HG03558 (cell line): ENCODE data around the gene COL5A2.

Experiments
- ATAC-seq: cut with Tn5 transposase; IDR thresholded peaks from one replicate; pipeline ENCODE4 v1.9.1; 2021; ENCODE audit warnings: moderate number of reproducible peaks; ENCODE audit not compliant: unreplicated experiment; ENCODE audit errors: extremely low read depth

COL5A2 gene

GRCh38 chr2:189013671-189014448, 165.7 kb downstream of the COL5A2 start:
- ATAC-seq = no peak

- no peak for ATAC-seq
Observed at GRCh38 chr2:189013031-189013430, 166.5 kb downstream of the COL5A2 start.

- ATAC-seq = no peak
Observed at GRCh38 chr2:189012351-189012750, 167.2 kb downstream of the COL5A2 start.

GRCh38 chr2:189010536-189010935, 169.0 kb downstream of the COL5A2 start:
- no peak for ATAC-seq

- no peak for ATAC-seq
Observed at GRCh38 chr2:189008555-189009262, 170.9 kb downstream of the COL5A2 start.

- no peak for ATAC-seq
Observed at GRCh38 chr2:189002079-189002478, 177.5 kb downstream of the COL5A2 start.

- no peak for ATAC-seq
Observed at GRCh38 chr2:189000221-189000620, 179.3 kb downstream of the COL5A2 start.

GRCh38 chr2:188997263-188997662, 182.3 kb downstream of the COL5A2 start:
- ATAC-seq = no peak

- no peak for ATAC-seq
Observed at GRCh38 chr2:188993247-188993646, 186.3 kb downstream of the COL5A2 start.

GRCh38 chr2:188986839-188987238, 192.7 kb downstream of the COL5A2 start:
- no peak for ATAC-seq

GRCh38 chr2:188984680-188985079, 194.9 kb downstream of the COL5A2 start:
- ATAC-seq = no peak

- no peak for ATAC-seq
Observed at GRCh38 chr2:188984065-188984491, 195.5 kb downstream of the COL5A2 start.

- ATAC-seq = no peak
Observed at GRCh38 chr2:188983427-188984064, 196.0 kb downstream of the COL5A2 start.
